Left renal pelvis (tissue), 4 donors: ENCODE results near the gene DIO1. TPM values are rescaled to one million over a fixed set of nuclear protein-coding genes. Genes with fewer than 3 reads are reported as not detected.

Source experiments
- DNase-seq, 4 donors: peaks; one replicate each; pipeline ENCODE4 v3.0.0-alpha.2; 2013; ENCODE audit warnings: low read depth in 4 of 4, low spot score in 3 of 4
- polyA plus RNA-seq, 4 donors: library from polyadenylated mRNA; unstranded; fragments of 120-200 nt; gene quantifications; one replicate each; pipeline ENCODE4 v1.2.1, GENCODE V29; 2013; ENCODE audit not compliant: insufficient read length in 4 of 4

Gene DIO1
- polyA plus RNA-seq, 4 donors: 0.50 to 9.7 (median 4.6) TPM

- no peak for DNase-seq
Observed at GRCh38 chr1:53892911-53893310, 1.1 kb upstream of the DIO1 start.

GRCh38 chr1:53894644-53895043, 657 bp downstream of the DIO1 start:
- no peak for DNase-seq

DNA sequence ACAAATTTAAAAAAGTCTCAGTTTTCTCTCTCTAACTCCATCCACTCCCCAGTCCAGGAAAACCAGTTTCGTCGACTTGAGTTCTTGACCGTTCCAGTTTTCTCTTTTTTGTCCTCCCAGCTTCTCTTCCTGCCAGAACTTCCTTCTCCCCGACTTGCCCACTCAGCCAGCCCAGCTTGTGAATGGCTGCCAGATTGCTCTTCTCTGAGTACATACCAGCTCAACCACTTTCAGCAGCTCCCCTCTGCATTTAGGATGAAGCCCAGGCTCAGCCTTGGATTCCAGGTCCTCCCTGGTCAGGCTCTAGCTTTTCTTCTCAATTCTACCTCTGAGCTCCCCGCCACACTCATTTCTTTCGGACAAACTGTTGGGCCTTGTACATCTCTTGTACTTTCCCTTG, 1.4 kb downstream of the DIO1 start:
- no peak for DNase-seq

GRCh38 chr1:53896635-53897229, 2.7 kb downstream of the DIO1 start:
- no peak for DNase-seq

DNA sequence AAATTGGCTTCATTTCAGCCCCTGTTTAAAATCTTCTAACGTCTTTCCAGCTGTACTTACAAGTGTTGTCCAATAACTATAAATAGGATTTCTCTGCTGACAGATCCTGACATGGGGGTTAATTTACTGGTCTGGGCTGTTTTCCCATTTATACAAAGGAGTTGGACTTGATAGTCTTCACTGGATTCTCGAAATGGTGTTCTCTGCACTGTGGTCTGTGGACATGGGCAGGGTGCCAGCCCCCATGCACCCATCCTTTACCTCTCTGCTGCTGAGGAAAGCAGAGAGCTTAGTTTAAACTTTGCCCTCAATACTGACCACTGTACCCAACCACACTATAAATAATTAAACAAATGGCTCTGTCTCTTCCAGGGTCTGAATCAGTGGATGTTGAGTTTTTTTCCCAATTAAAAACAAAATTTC, 5.2 kb downstream of the DIO1 start:
- DNase-seq: peak; percentile 53 to 65 (median 62)

- no peak for DNase-seq
Observed at GRCh38 chr1:53899708-53900107, 5.7 kb downstream of the DIO1 start.

GRCh38 chr1:53902235-53903138, 8.5 kb downstream of the DIO1 start:
- no peak for DNase-seq

GRCh38 chr1:53905509-53905908, 11.5 kb downstream of the DIO1 start:
- no peak for DNase-seq

DNA sequence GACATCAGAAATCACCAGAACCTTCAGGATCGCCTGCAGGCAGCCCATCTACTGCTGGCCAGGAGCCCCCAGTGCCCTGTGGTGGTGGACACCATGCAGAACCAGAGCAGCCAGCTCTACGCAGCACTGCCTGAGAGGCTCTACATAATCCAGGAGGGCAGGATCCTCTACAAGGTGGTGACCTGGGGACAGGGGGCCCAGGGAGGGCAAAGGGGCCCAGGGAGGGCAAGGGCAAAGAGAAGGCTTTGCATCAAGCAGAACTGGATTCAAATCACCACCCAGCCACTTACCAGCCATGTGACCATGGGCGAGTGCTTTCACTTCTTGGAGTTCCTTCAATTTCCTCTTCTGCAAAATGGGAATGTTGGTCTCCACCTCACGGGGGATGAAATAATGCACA, 12.1 kb downstream of the DIO1 start:
- no peak for DNase-seq

GRCh38 chr1:53909946-53910345, 16.0 kb downstream of the DIO1 start:
- DNase-seq: no peak

DNA sequence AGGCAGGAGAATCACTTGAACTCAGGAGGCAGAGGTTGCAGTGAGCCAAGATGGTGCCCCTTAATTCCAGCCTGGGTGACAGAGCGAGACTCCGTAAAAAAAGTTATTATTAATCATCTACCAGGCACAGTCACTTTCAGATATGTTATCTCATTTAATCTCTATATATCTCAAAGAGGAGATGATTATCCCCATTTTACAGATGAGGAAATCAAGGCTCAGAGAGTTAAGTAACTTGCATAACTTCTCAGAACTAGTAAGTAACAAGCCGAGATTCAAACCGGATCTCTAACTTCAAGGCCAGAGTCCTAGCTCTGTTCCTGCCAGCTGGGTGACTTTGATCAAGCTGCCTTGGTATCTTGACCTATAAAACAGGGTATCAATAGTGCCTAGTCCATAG, 17.5 kb downstream of the DIO1 start:
- no peak for DNase-seq

GRCh38 chr1:53913352-53914033, 19.5 kb downstream of the DIO1 start:
- no peak for DNase-seq

DNA sequence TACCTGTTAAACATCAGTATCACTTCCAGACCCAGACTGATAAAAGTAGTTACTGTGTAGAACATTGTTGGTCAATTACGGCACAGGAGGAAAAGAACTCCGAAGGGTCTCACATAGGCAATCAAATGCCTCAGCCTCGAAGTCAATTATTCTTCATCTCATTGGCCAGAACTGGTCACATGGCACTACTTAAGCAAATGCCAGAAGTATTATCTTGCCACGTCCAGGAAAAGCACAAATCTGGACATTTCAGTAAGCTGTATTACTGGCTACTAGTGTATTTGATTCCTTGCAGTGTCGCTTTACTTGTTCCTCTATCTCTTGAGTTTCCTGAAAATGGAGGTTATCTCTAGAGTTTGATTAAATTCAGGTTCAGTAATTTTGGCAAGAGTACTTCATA, 24.4 kb downstream of the DIO1 start:
- no peak for DNase-seq

DNA sequence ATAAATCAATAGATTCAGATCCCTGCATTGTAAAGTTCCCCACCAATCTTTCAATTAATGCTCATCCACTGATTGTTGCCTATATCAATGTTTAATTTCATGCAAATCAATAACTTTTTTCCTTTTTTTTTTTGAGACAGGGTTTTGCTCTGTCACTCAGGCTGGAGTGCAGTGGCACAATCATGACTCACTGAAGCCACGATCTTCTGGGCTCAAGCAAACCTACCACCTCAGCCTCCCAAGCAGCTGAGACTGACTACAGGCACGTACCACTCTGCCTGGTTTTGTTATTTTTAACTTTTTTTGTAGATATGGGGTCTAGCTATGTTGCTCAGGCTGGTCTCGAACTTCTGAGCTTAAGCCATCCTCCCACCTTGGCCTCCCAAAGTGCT, 25.7 kb downstream of the DIO1 start:
- DNase-seq: no peak

DNA sequence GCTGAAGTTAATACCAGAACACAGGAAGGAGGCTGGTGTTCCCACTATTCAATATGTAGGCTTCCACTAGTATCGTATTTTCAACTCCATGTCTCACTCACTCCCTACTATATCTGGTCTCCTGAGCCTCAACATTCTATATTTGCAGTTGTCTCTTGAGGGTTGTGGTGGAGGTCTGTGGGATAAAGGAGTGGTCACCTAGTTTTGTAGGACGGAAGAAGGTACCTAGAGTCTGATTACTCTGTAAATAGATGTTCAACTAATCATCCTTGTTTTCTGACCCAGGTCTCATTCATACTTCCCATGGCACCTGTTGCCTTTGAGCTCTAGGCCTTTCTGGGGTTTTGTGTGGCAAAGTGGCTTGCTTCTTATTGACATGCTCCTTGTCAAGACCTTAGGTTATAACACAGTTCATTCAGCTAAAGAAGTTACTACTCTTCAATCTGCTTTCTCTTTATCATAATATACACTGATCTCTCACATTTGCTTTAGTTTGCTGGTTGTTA, 33.4 kb downstream of the DIO1 start:
- no peak for DNase-seq

DNA sequence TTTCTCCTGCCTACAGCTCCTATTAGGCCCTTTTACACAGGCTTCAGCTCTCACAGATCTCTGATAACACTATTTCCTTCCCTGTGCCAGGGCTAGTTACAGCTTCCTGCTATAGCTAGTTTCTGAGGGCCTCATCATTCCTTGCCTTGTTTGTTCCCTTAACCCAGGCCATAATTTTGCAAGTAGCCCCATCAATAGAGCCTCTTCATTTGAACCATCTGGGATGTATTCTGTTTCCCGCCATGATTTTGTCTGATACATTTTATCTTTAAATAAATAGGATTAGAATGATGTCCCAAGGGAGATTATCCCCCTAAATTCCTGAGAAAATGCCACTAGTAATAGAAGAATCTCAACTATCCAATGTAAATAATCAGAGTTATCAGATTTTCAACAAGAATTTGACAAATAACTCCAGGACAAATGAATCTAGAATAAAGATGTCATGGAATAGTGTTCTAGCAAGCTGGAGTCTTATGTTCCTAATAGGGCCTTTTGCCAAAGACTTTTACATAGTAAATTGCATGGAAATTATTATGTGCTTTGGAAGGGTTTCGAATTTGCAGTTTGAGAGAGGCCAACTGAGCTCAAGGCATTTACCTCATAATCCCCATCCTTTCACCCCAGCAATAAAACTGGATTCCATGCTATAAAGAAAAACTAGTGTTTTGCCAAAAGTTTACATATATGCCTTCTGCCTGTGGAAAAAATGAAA, 35.4 kb downstream of the DIO1 start:
- peak in 1 of 4 donors; percentile 19 for DNase-seq

GRCh38 chr1:53930932-53931331, 36.9 kb downstream of the DIO1 start:
- DNase-seq: no peak

DNA sequence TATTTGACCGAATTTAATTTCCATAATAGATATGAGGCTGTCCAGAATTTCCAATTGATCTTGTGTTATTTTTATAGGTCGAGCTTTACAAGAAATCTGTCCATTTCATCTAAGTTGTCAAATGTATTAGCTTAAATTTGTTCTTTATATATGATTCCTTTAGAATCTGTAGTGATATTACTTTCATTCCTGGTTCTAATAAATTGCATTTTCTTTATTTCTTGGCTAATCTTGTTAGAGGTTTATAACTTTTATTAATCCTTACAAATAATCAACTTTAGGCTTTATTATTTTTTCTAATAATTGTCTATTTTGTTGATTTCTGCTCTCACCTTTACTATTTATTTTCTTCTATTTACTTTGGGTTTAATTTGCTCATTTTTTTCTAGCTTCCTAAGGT, 37.5 kb downstream of the DIO1 start:
- DNase-seq: no peak

DNA sequence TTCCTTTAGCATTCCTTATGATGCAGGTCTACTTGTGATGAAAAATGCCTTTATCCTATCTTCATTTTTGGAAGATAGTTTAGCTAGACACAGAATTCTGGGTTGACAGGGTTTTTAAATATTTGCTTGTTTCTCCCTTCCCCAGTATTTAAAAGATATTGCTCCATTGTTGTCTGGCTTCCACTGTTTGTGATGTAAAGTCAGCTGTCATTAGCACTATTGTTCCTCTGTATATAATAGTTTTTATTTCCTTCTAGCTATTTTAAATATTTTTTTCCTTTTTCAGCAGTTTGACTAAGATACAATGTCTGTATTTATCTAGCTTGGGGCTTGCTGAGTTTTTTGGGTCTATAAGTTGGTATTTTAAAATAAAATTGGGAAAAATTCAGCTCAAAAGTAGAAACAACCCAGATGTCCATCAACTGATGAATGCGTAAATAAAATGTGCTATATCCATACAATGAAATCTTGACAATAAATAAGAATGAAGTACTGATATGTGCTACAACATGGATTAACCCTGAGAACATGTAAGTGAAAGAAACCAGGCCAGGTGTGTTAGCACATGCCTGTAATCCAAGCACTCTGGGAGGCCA, 40.3 kb downstream of the DIO1 start:
- no peak for DNase-seq

- DNase-seq: no peak
Observed at GRCh38 chr1:53936430-53936829, 42.4 kb downstream of the DIO1 start.
